LNCaP clone FGC (cell line): Measurements from ENCODE around the gene STT3B.

Source experiments
- DNase-seq: peaks from one replicate; pipeline ENCODE4 v3.0.0-alpha.2; 2011; ENCODE audit warnings: low read depth
- H3K4me3 ChIP-seq: 2 replicates; pipeline ENCODE4 v1.5.1; 2011; ENCODE audit warnings: mild to moderate bottlenecking, low read depth, low read length, control low read depth
- TF ChIP-seq, protein P1 (sequence below): IDR thresholded peaks from 2 replicates; pipeline ENCODE4 v1.5.1; 2012; ENCODE audit warnings: mild to moderate bottlenecking; ENCODE audit not compliant: control insufficient read depth, insufficient read depth; ENCODE audit errors: extremely low read depth

Gene STT3B

DNA sequence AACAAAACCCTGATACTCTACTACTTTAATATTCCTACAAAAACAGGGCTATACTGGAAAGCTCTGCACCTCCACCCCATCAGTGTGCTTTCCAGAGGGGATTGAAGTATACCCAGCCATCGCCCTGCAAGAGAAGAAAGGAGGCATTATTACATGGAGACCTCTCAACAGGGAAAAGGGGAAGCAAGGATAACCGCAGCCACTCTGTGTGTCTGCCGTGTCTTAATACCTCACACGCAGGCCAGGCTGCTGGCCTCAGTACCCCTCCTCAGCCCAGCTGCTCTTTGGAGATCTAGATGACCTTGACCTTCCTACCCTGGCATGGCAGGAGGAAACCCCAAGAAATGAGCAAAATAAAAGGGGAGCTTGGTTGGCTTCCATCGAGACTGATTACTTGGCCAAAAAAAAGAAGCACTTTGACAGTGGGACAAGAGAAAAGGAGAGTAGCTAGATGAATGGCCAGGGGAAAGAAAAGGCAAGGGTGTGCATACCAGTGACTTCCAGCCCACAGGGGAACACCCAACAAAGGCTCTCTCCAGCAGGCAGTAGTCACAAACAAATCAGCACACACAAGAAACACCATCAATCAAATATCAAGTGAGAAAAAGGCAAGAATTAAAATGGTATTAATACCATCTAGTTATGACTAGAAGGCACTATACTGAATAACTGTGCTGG lies 129.4 kb downstream of the STT3B start:
- no peak overlapping the region for H3K4me3 ChIP-seq
- TF ChIP-seq, protein P1, sequence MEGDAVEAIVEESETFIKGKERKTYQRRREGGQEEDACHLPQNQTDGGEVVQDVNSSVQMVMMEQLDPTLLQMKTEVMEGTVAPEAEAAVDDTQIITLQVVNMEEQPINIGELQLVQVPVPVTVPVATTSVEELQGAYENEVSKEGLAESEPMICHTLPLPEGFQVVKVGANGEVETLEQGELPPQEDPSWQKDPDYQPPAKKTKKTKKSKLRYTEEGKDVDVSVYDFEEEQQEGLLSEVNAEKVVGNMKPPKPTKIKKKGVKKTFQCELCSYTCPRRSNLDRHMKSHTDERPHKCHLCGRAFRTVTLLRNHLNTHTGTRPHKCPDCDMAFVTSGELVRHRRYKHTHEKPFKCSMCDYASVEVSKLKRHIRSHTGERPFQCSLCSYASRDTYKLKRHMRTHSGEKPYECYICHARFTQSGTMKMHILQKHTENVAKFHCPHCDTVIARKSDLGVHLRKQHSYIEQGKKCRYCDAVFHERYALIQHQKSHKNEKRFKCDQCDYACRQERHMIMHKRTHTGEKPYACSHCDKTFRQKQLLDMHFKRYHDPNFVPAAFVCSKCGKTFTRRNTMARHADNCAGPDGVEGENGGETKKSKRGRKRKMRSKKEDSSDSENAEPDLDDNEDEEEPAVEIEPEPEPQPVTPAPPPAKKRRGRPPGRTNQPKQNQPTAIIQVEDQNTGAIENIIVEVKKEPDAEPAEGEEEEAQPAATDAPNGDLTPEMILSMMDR = no peak
- DNase-seq = no peak

DNA sequence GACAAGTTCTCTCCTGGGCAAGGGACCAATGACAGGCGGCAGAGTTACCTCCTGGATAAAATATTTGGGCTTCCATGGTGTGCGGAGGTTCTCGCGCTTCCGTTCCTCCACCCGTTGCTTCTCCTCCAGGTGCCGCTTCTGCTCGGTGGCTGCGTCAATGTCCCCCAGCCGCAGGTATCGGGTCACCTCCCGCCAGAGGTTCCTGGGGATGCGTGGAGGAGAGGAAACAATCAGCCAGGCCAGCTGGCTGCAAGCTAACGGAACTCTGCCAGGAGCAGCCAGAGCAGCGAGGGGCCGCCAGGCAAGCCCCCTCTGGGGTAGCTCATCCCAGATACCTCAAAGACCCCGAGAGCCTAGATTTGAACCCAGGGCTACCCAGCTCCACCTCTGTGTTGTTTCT lies 131.3 kb downstream of the STT3B start:
- TF ChIP-seq, protein P1 = no peak
- H3K4me3 ChIP-seq = no peak overlapping the region
- no peak for DNase-seq

DNA sequence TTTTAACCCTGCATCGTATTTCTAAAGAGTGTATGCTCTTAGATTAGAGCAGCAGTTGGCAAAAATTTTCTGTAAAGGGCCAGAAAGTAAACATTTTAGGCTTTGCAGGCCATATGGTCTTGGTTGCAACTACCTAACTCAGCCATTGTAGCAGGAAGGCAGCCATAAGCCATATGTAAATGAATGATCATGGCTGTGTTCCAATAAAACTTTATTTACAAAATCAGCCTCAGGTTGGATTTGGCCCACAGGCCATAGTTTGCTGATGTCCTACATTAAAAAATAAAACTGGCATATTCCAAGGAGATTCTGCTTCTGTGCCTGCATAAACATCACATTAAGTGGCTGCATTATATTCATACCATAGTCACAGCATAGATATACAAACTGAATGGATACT lies 134.9 kb downstream of the STT3B start:
- TF ChIP-seq, protein P1 = no peak
- no peak overlapping the region for H3K4me3 ChIP-seq
- DNase-seq = peak; percentile 10

DNA sequence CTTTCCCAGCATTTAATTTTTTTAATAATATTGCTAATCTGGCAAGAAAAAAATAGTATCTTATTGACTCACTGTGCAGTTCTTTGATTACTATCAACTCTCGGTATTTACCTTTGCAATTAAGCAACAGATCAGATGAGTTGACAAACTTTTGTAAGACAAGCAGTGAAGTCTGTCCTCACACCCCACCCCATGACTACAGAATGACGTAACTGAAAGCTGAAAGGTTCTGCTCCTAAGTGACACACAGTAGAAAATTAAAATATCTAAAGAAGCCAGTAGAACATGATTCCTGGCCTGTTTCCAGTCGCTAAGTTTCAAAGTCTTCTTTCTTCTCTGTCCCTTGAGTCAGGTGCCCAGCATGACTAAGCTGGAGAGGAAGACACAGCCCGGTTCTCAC lies 135.5 kb downstream of the STT3B start:
- peak; percentile 3 for DNase-seq
- TF ChIP-seq, protein P1 = no peak

DNA sequence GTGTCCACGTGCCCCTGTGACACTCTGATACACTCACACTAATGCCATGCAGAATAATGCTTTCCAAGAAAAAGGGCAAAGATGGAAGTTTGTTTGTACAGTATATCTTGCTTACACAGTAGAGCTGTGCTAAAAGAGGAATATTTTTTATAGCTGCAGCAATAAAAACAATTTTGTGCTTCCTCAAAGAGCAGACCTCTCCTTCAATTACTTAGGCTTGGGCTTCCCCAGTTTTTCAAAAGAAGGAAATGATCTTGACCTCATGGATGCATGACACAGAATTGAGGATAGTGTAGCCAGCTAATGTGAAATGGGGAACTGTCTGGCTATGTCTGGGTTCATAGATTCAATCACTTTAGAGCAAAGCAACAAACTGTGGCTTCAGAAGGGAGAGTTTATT lies 137.4 kb downstream of the STT3B start:
- DNase-seq = peak; percentile 7
- TF ChIP-seq, protein P1 = no peak
- no peak overlapping the region for H3K4me3 ChIP-seq

More for the DNA sequence above, 135.5 kb downstream of the STT3B start:
- no peak overlapping the region for H3K4me3 ChIP-seq

DNA sequence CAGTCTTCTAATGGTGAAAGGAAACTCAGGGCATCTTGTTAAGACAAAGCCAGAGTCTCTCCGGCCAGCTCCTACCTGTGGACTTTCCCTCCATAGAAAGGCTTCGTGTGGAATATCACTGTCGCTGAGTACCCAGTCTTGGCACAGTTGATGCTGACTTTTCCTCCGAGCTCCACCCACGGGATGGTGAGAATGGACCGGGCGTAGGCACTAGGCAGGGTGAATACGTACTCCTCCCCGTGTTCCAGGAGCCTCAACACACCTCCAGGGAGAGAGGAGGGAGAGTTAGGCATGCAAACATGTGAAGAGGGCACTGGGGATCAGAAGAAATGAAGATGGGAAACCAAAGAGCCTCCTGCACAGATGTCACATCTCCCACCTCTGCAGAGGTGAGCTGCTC lies 138.0 kb downstream of the STT3B start:
- DNase-seq = no peak
- TF ChIP-seq, protein P1 = no peak
- H3K4me3 ChIP-seq = no peak overlapping the region

DNA sequence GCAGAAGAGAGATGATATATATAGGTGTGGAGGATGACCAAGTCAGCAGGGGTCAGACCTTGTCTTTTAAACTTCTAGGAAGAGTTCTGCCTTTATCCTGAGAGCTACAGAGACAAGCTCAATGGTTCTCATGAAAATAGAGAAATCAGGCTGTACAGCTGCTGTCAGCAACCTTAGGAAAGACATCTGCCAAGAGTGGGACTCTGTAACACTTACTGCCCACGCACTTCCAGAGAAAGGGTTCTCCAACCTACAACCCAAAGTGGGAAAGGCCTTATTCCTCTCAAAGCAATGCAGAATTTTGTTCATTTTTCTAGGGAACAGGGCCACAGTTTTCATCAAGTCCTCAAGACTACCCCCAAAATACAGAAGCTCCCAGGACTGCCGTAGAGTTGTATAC lies 138.7 kb downstream of the STT3B start:
- no peak for DNase-seq
- no peak overlapping the region for H3K4me3 ChIP-seq
- TF ChIP-seq, protein P1 = no peak
